T-helper 2 cell treated with Interferon-gamma antibody and Interleukin-4, amounts not matched to agents 5 μg/mL and 100 μg/mL, for 36 hours (primary cell): ENCODE results near the gene CMPK2.
A peak's percentile ranks its signal among the peaks of the same experiment; 100 is the strongest.
"Not testable (repeated sequence)": the region's sequence is repeated elsewhere in the genome, so short reads cannot be mapped to it uniquely, and the experiment has no call there.

Source experiments
- DNase-seq: peaks from one replicate; pipeline ENCODE4 v3.0.0; 2021; ENCODE audit warnings: low spot score
- H3K27ac Mint-ChIP-seq: one replicate; pipeline ENCODE4 v1.8.0; 2021; ENCODE audit warnings: mild to moderate bottlenecking, mixed read lengths
- H3K27me3 Mint-ChIP-seq: one replicate; pipeline ENCODE4 v1.8.0; 2021; ENCODE audit warnings: low read depth, mixed read lengths
- H3K36me3 Mint-ChIP-seq: one replicate; pipeline ENCODE4 v1.8.0; 2021; ENCODE audit warnings: low read depth, mixed read lengths
- H3K4me1 Mint-ChIP-seq: one replicate; pipeline ENCODE4 v1.8.0; 2021; ENCODE audit warnings: low read depth, mixed read lengths
- H3K4me3 Mint-ChIP-seq: one replicate; pipeline ENCODE4 v1.8.0; 2022; ENCODE audit warnings: mild to moderate bottlenecking, moderate library complexity, mixed read lengths
- H3K9me3 Mint-ChIP-seq: one replicate; pipeline ENCODE4 v1.8.0; 2021; ENCODE audit warnings: mixed read lengths

Gene CMPK2

GRCh38 chr2:6872394-6872793, 6.7 kb upstream of the CMPK2 start:
- Mint-ChIP-seq H3K27me3 (no peaks in the 10 kb centered on the region), H3K9me3 (peaks cover 5% of the 10 kb centered on the region), H3K27ac (peak overlapping the region; percentile 9), H3K36me3 (peaks cover 13% of the 10 kb centered on the region), H3K4me1 (peaks cover 48% of the 10 kb centered on the region), H3K4me3 (peak overlapping the region; percentile 3)
- no peak for DNase-seq

- no peaks in the 10 kb centered on the region for H3K27me3 Mint-ChIP-seq
- H3K27ac Mint-ChIP-seq = peak overlapping the region; percentile 57
- peaks cover 26% of the 10 kb centered on the region for H3K36me3 Mint-ChIP-seq
- DNase-seq = no peak
- H3K4me1 Mint-ChIP-seq = peaks cover 47% of the 10 kb centered on the region
- peaks cover 7% of the 10 kb centered on the region for H3K9me3 Mint-ChIP-seq
- H3K4me3 Mint-ChIP-seq = peak overlapping the region; percentile 98
These were observed 1.3 kb upstream of the CMPK2 start for GRCh38 chr2:6866982-6867381.

GRCh38 chr2:6866275-6866671, 566 bp upstream of the CMPK2 start:
- Mint-ChIP-seq H3K36me3 (peaks cover 33% of the 10 kb centered on the region), H3K4me1 (peaks cover 48% of the 10 kb centered on the region), H3K27ac (peak overlapping the region; percentile 96), H3K9me3 (peaks cover 14% of the 10 kb centered on the region), H3K27me3 (no peaks in the 10 kb centered on the region), H3K4me3 (peak overlapping the region; percentile 98)
- DNase-seq = peak; percentile 22

DNA sequence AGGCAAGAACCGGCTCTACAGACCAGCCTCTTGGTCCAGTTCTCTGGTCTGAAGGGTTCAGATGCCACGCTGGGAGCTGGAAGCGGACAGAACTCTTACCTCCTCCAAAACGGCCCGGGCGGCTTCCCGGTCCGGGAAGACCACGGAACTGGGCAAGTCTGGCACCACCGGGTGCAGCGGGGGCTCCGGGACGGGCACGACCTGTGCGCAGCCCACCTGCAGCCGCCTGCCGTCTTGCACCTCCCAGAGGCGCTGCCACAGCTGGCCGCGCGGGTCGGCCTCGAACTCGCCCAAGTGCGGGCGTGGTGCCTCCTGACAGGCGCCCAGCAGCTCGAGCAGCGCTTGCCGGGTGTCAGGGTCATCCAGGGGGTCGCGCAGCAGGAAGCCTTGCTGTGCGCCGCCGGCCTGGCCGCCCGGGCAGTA, 773 bp downstream of the CMPK2 start:
- Mint-ChIP-seq H3K27ac (peak overlapping the region; percentile 60), H3K4me3 (peak overlapping the region; percentile 91), H3K9me3 (peaks cover 27% of the 10 kb centered on the region), H3K36me3 (peaks cover 46% of the 10 kb centered on the region), H3K27me3 (no peaks in the 10 kb centered on the region), H3K4me1 (peaks cover 42% of the 10 kb centered on the region)
- no peak for DNase-seq

- H3K27me3 Mint-ChIP-seq = no peaks in the 10 kb centered on the region
- no peak for DNase-seq
- peak overlapping the region; percentile 91 for H3K4me3 Mint-ChIP-seq
- H3K9me3 Mint-ChIP-seq = peaks cover 33% of the 10 kb centered on the region
- H3K4me1 Mint-ChIP-seq = peaks cover 42% of the 10 kb centered on the region
- H3K36me3 Mint-ChIP-seq = peaks cover 53% of the 10 kb centered on the region
- peak overlapping the region; percentile 60 for H3K27ac Mint-ChIP-seq
These were observed 1.4 kb downstream of the CMPK2 start for GRCh38 chr2:6864231-6864754.

DNA sequence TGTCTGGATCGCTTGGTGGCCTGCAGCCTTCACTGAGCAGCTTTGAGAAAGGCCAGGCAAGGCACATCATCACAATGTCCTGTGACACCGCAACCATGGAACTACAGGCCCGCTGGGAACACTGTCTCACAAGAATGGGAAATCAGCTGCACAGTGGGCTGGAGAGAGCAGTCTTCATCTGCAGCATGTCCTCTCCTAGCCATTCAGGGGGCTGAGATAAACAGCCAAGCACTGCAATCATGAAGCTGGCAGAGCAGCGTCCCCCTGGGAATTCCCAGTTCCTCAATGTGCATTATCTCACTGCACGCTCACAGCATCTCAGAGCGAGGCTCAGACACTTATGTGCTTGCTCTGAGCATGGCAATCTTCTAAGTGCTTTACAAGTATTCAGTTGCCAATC, 1.9 kb downstream of the CMPK2 start:
- Mint-ChIP-seq H3K9me3 (peaks cover 37% of the 10 kb centered on the region), H3K27me3 (no peaks in the 10 kb centered on the region), H3K4me3 (peak overlapping the region; percentile 91), H3K4me1 (peaks cover 42% of the 10 kb centered on the region), H3K36me3 (peaks cover 58% of the 10 kb centered on the region), H3K27ac (no peak overlapping the region)
- DNase-seq = no peak

DNA sequence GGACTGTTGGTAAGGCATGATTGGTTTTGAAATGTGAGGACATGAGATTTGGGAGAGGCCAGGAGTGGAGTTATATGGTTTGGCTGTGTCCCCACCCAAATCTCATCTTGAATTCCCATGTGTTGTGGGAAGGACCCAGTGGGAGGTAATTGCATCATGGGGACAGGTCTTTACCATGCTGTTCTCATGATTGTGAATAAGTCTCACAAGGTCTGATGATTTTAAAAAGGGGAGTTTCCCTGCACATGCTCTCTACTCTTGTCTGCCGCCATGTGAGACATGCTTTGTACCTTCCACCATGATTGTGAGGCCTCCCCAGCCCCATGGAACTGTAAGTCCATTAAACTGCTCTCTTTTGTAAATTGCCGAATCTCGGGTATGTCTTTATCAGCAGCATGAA, 5.4 kb downstream of the CMPK2 start:
- peak overlapping the region; percentile 18 for H3K27ac Mint-ChIP-seq
- peaks cover 91% of the 10 kb centered on the region for H3K36me3 Mint-ChIP-seq
- H3K9me3 Mint-ChIP-seq = peaks cover 49% of the 10 kb centered on the region
- no peak for DNase-seq
- no peaks in the 10 kb centered on the region for H3K27me3 Mint-ChIP-seq
- H3K4me1 Mint-ChIP-seq = peaks cover 40% of the 10 kb centered on the region
- H3K4me3 Mint-ChIP-seq = no peak overlapping the region

DNA sequence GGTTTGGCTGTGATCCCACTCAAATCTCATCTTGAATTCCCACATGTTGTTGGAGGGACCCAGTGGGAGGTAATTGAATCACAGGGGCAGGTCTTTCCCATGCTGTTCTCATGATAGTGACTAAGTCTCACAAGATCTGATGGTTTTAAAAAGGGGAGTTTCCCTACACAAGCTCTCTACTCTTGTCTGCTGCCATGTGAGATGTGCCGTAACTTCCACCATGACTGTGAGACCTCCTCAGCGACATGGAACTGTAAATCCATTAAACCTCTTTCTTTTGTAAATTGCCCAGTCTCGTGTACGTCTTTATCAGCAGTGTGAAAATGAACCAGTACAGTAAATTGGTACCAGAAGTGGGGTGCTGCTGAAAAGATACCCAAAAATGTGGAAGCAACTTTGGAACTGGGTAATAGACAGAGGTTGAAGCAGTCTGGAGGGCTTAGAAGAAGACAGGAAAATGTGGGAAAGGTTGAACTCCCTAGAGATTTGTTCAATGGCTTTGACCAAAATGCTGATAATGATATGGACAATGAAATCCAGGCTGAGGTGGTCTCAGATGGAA, 7.2 kb downstream of the CMPK2 start:
- DNase-seq, H3K27ac Mint-ChIP-seq, H3K4me3 Mint-ChIP-seq, H3K27me3 Mint-ChIP-seq: not testable (repeated sequence)
- Mint-ChIP-seq H3K9me3 (peaks cover 49% of the 10 kb centered on the region), H3K4me1 (peaks cover 35% of the 10 kb centered on the region), H3K36me3 (peaks cover 94% of the 10 kb centered on the region)

- Mint-ChIP-seq H3K27me3 (no peaks in the 10 kb centered on the region), H3K9me3 (peaks cover 37% of the 10 kb centered on the region), H3K36me3 (peaks cover 89% of the 10 kb centered on the region), H3K27ac (no peak overlapping the region), H3K4me3 (no peak overlapping the region), H3K4me1 (peaks cover 27% of the 10 kb centered on the region)
- no peak for DNase-seq
These were observed 9.2 kb downstream of the CMPK2 start for GRCh38 chr2:6856548-6856920.

DNA sequence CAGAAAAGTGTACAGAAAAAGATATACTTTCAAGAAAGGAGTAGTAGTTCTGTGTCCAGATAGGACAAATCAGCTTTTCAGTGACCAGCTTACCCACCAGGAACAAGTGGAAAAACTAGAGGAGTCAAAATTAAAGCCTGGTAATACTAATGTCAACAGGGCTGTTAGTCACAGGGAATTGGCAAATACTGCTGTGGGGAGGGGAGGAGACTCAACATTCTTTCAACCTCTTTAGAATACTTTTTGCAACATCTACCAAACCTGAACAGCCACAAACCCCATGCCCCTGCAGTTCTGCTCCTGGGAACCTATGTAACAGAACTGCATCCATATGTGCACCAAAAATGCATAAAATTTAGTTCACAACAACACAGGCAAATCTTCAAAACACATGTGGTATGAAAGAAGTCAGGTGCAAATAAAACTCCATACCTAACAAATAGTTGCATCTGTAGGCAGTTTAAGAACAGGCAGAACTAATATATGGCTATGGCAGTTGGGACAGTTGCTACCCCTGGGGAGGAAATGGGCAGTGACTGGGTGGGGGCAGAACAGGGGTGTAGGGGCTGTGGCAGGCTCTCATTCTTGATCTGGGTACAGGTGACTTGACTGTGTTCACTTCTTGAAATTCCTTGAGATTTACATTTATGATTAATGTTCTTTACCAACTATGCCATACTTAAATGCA, 9.7 kb downstream of the CMPK2 start:
- Mint-ChIP-seq H3K4me1 (peaks cover 27% of the 10 kb centered on the region), H3K4me3 (no peak overlapping the region), H3K9me3 (peaks cover 32% of the 10 kb centered on the region), H3K36me3 (peaks cover 89% of the 10 kb centered on the region), H3K27ac (no peak overlapping the region), H3K27me3 (no peaks in the 10 kb centered on the region)
- no peak for DNase-seq

DNA sequence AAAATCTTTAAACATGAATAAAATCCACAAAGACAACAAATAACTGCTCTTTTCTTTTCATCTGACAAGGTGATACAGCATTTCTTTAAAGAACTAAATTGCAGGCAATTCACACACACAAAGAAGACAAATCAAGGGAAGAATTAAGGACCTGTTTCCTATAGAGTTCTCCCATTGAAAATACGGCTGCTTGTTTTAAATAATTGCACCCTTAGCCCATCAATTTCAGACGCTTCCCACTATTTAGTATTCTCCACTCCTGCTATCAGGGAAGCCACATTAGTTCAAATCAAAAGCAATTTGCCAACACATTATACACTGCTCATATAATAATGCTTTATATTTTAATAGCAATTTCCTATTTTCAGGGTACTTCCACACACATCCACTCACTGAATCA, 11.3 kb downstream of the CMPK2 start:
- Mint-ChIP-seq H3K4me3 (no peak overlapping the region), H3K4me1 (peaks cover 27% of the 10 kb centered on the region), H3K27ac (peak overlapping the region; percentile 0), H3K36me3 (peaks cover 89% of the 10 kb centered on the region), H3K9me3 (peaks cover 16% of the 10 kb centered on the region), H3K27me3 (no peaks in the 10 kb centered on the region)
- no peak for DNase-seq

GRCh38 chr2:6852195-6852594, 13.5 kb downstream of the CMPK2 start:
- no peak for DNase-seq
- Mint-ChIP-seq H3K4me1 (peaks cover 24% of the 10 kb centered on the region), H3K36me3 (peaks cover 87% of the 10 kb centered on the region), H3K27me3 (no peaks in the 10 kb centered on the region), H3K4me3 (no peak overlapping the region), H3K27ac (peak overlapping the region; percentile 22), H3K9me3 (peaks cover 13% of the 10 kb centered on the region)

- Mint-ChIP-seq H3K4me1 (peaks cover 4% of the 10 kb centered on the region), H3K4me3 (no peak overlapping the region), H3K9me3 (peaks cover 61% of the 10 kb centered on the region), H3K36me3 (peaks cover 81% of the 10 kb centered on the region), H3K27ac (no peak overlapping the region), H3K27me3 (no peaks in the 10 kb centered on the region)
- no peak for DNase-seq
These were observed 18.6 kb downstream of the CMPK2 start for GRCh38 chr2:6846967-6847681.

DNA sequence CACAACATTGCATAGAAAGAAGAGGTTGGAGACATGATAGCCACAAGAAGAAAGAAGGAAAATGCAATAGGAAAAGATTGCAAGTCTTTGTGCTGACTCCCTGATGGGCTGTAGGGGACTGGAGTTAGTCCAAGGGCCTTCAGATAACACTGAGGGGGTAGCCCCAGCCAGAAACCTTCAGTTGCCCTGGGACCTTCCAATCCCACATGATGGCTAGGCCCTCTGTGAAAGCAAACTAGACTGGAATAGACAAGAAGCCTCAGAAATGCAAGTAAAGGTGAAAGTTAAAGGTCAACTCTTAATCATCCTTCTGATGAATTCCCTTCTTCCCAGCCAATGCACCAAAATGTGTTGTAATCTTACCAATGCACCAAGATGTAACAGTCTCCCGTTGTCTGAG, 19.2 kb downstream of the CMPK2 start:
- no peak for DNase-seq

More for the DNA sequence above, 19.2 kb downstream of the CMPK2 start:
- H3K4me1 Mint-ChIP-seq = peaks cover 3% of the 10 kb centered on the region
- H3K36me3 Mint-ChIP-seq = peaks cover 78% of the 10 kb centered on the region
- H3K4me3 Mint-ChIP-seq = no peak overlapping the region
- no peak overlapping the region for H3K27ac Mint-ChIP-seq
- no peaks in the 10 kb centered on the region for H3K27me3 Mint-ChIP-seq
- peaks cover 62% of the 10 kb centered on the region for H3K9me3 Mint-ChIP-seq
